Measurements from ENCODE around the gene HYAL1.

Gene HYAL1

GRCh38 chr3:50258029-50258680, 45.2 kb downstream of the HYAL1 start:
- DNase-seq, result peak; percentile 73

DNA sequence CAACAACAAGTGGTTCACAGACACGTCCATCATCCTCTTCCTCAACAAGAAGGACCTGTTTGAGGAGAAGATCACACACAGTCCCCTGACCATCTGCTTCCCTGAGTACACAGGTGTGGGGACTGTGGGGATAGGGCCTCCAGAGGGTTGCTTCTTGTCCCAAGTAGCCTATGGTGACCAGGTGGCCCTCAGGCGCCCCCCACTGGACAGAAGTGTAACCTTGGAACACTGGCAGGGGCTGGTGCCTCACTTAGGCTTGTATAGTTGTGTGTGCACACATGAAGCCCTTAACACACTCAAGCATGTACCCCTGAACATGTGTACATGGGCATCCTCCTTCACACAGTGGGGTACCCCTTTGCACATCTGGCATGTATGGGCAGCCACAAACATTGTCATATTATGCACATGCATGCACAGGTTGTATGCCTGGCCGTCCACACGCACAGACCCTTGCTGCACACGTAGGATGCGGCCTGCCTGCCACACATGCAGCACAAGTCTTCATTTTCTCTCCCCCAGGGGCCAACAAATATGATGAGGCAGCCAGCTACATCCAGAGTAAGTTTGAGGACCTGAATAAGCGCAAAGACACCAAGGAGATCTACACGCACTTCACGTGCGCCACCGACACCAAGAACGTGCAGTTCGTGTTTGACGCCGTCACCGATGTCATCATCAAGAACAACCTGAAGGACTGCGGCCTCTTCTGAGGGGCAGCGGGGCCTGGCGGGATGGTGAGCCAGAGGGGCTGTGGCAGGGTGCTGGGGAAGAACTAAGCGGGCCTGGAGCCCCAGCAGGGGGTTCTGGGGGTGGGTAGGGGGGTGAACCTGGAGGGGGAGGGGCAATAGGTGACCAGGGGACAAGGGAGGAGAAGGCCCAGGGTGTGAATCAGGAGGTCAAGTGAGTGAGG, 46.1 kb downstream of the HYAL1 start:
- DNase-seq, result peak; percentile 43

- no peak for DNase-seq
These were observed 48.1 kb downstream of the HYAL1 start for GRCh38 chr3:50255251-50255615.

DNA sequence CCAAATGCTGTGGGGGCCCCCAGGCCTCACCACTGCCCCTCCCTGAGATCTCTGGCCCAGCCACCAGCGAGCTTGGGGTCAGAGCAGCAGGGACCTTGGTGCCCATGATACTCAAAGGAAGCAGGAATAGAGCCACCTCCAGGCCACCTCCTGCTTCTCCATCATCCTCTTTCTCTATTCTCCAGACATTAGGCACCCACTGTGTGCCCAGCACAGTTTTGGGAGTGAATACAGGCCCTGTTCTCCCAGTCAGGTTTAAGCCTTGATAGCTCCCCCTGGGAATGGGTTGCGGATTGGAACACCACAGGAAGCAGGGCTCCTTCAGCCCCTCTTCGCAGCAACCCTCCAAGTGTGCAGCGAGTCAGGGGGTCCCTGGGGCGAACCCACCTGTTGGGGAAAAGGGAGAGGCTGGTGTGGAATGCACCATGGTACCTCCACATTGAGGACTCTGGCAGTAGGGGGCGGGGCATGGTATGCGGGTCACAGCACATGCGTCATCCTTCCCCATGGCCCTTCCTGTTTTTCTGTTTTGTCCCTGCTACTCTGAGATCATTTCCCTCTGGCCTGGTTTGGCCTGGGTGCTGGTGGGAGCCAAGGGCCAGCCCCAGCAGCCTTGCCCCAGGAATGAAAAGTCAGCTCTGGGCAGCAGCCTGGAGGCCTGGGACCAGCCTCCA, 48.7 kb downstream of the HYAL1 start:
- DNase-seq, result no peak

DNA sequence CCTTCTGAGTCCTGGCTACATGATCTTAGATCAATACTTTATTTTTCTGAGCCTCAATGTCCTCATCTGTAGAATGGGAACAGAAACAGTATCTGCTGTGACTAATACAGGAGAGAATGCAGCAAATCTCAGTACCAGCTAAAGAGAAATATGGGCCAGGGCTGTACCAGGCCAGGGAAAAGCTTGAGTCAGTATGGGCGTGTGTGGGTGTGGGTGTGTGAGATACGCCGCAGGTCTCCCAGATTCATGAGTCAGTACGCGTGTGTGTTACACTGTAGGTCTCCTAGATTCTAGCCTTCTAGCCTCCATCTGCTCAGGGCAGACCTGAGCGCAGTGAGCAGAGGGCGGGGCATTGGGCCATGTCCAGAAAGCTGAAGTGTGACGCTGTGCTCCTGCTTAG, 52.2 kb downstream of the HYAL1 start:
- DNase-seq, result no peak

GRCh38 chr3:50250514-50250913, 52.9 kb downstream of the HYAL1 start:
- no peak for DNase-seq

Measured in retina (tissue), 1 donor.